CD14-positive monocyte (primary cell): ENCODE data around the gene MED12L. TPM values are rescaled to one million over a fixed set of nuclear protein-coding genes. Genes with fewer than 3 reads are reported as not detected.
A peak's percentile ranks its signal among the peaks of the same experiment; 100 is the strongest.

ENCODE experiments used
- DNase-seq, 3 donors: peaks; one replicate each; pipeline ENCODE4 v3.0.0-alpha.2; 2011 to 2022
- H2AFZ ChIP-seq: 2 replicates; pipeline ENCODE4 v1.6.0; 2012; ENCODE audit warnings: mild to moderate bottlenecking, low read depth, low read length, inconsistent platforms; ENCODE audit not compliant: insufficient read depth, poor library complexity, severe bottlenecking
- H3K27ac ChIP-seq, 2 donors: 1 replicate in 1 of 2; 2 replicates in 1 of 2; pipeline ENCODE4 v1.5.1; 2012 to 2013; ENCODE audit warnings: low read length in 2 of 2, control low read depth in 1 of 2, inconsistent platforms in 1 of 2, low read depth in 1 of 2, mild to moderate bottlenecking in 1 of 2
- H3K27me3 ChIP-seq, 2 donors: one replicate each; pipeline versions ENCODE4 v1.6.0 to v1.6.1; 2011 to 2013; ENCODE audit warnings: low read length in 2 of 2; ENCODE audit not compliant: control insufficient read depth in 2 of 2, insufficient read depth in 2 of 2
- H3K36me3 ChIP-seq, 2 donors: replicated peaks in 1 of 2; 1 replicate in 1 of 2; 2 replicates in 1 of 2; pipeline versions ENCODE4 v1.5.1 to v1.6.1; 2012 to 2013; ENCODE audit warnings: low read length in 2 of 2, control low read depth in 1 of 2, inconsistent platforms in 1 of 2, mild to moderate bottlenecking in 1 of 2; ENCODE audit not compliant: insufficient read depth in 2 of 2, control insufficient read depth in 1 of 2
- H3K4me1 ChIP-seq, 2 donors: 1 replicate in 1 of 2; 2 replicates in 1 of 2; pipeline versions ENCODE4 v1.5.1 to v1.6.1; 2012 to 2013; ENCODE audit warnings: low read length in 2 of 2, control low read depth in 1 of 2, inconsistent platforms in 1 of 2, mild to moderate bottlenecking in 1 of 2, moderate library complexity in 1 of 2; ENCODE audit not compliant: insufficient read depth in 2 of 2, control insufficient read depth in 1 of 2
- H3K4me2 ChIP-seq: replicated peaks from 2 replicates; pipeline ENCODE3; 2012; ENCODE audit warnings: low read length, moderate library complexity, mild to moderate bottlenecking; ENCODE audit not compliant: poor library complexity, severe bottlenecking; ENCODE audit errors: extremely low read depth
- H3K4me3 ChIP-seq, 3 experiments: fragments of 200-600 bp in 1 of 3; sonication (generic) in 1 of 3; replicated peaks in 1 of 3; 1 replicate in 2 of 3; 2 replicates in 1 of 3; pipeline ENCODE4 v1.5.1; 2011 to 2013; ENCODE audit warnings: low read length in 3 of 3, mild to moderate bottlenecking in 3 of 3, control low read depth in 2 of 3, low read depth in 2 of 3, inconsistent platforms in 1 of 3, moderate library complexity in 1 of 3
- H3K79me2 ChIP-seq: 2 replicates; pipeline ENCODE4 v1.6.0; 2012; ENCODE audit warnings: mild to moderate bottlenecking, control low read depth, inconsistent platforms, low read length, moderate library complexity; ENCODE audit not compliant: insufficient read depth
- H3K9ac ChIP-seq: 2 replicates; pipeline ENCODE4 v1.6.0; 2017; ENCODE audit warnings: low read length, mild to moderate bottlenecking; ENCODE audit not compliant: insufficient read depth, poor library complexity, severe bottlenecking
- H3K9me3 ChIP-seq, 2 donors: replicated peaks in 1 of 2; 1 replicate in 1 of 2; 2 replicates in 1 of 2; pipeline versions ENCODE4 v1.5.1 to v1.6.1; 2012 to 2013; ENCODE audit warnings: low read length in 2 of 2, control low read depth in 1 of 2; ENCODE audit not compliant: control insufficient read depth in 1 of 2, insufficient read depth in 1 of 2
- H4K20me1 ChIP-seq: 2 replicates; pipeline ENCODE4 v1.6.0; 2012; ENCODE audit warnings: mild to moderate bottlenecking, low read length, control low read depth, moderate library complexity; ENCODE audit not compliant: insufficient read depth
- H3K27ac Mint-ChIP-seq, 7 donors: one replicate each; pipeline ENCODE4 v1.8.0; 2020; ENCODE audit warnings: mild to moderate bottlenecking in 7 of 7, mixed read lengths in 7 of 7, moderate library complexity in 6 of 7, inconsistent platforms in 2 of 7
- H3K27me3 Mint-ChIP-seq, 3 donors: one replicate each; pipeline ENCODE4 v1.8.0; 2021 to 2022; ENCODE audit warnings: low read depth in 3 of 3, mild to moderate bottlenecking in 3 of 3, mixed read lengths in 3 of 3, moderate library complexity in 3 of 3, inconsistent platforms in 1 of 3
- H3K36me3 Mint-ChIP-seq, 2 donors: one replicate each; pipeline ENCODE4 v1.8.0; 2020; ENCODE audit warnings: mixed read lengths in 2 of 2, inconsistent platforms in 1 of 2, mild to moderate bottlenecking in 1 of 2
- H3K4me1 Mint-ChIP-seq: one replicate; pipeline ENCODE4 v1.8.0; 2020; ENCODE audit warnings: mild to moderate bottlenecking, mixed read lengths
- H3K4me3 Mint-ChIP-seq, 2 donors: one replicate each; pipeline ENCODE4 v1.8.0; 2020; ENCODE audit warnings: mild to moderate bottlenecking in 2 of 2, mixed read lengths in 2 of 2, moderate library complexity in 1 of 2
- H3K9me3 Mint-ChIP-seq, 7 donors: one replicate each; pipeline ENCODE4 v1.8.0; 2020 to 2022; ENCODE audit warnings: mixed read lengths in 7 of 7, mild to moderate bottlenecking in 6 of 7, moderate library complexity in 6 of 7, inconsistent platforms in 2 of 7
- CTCF ChIP-seq: fragments of 200-600 bp; IDR thresholded peaks from one replicate; pipeline ENCODE4 v1.8.0; 2022; ENCODE audit warnings: antibody characterized with exemption, mild to moderate bottlenecking
- WGBS: methylation state at CpG from one replicate; pipeline ENCODE4 v1.1.5; 2013; ENCODE audit warnings: missing lambda C conversion rate; ENCODE audit not compliant: insufficient coverage; 5-methylcytosine and 5-hydroxymethylcytosine counted together
- intact Hi-C, 2 donors: fragments of 100-400 bp; cut with micrococcal nuclease; formaldehyde crosslinking; loops; one replicate each; pipeline versions ENCODE4 v1.15.0 to v1.15.1; 2023
- polyA plus RNA-seq, 3 donors: library from polyadenylated mRNA; depleted of rRNA in 1 of 3; unstranded in 2 of 3; stranded (reverse) in 1 of 3; fragments of 300-500 nt in 2 of 3; fragments of >200 nt in 1 of 3; fragmentation: Illumina TruSeq in 2 of 3; gene quantifications; 1 replicate in 2 of 3; 2 replicates in 1 of 3; pipeline ENCODE4 v1.2.3, GENCODE V29; 2012 to 2021

The MED12L gene
- polyA plus RNA-seq, 3 donors: 0.12 to 0.29 TPM; not detected in 1

GRCh38 chr3:151345859-151346258 is 260.4 kb downstream of the MED12L start:
- TF ChIP-seq CTCF: no peak
- no peaks in the 10 kb centered on the region for H4K20me1 ChIP-seq
- no peaks in the 10 kb centered on the region for H3K36me3 ChIP-seq
- DNase-seq: peak in 2 of 3 donors; percentile 32
- H3K27me3 ChIP-seq: no peaks in the 10 kb centered on the region
- H3K36me3 Mint-ChIP-seq: no peaks in the 10 kb centered on the region
- peak overlapping the region; percentile 4 for H2AFZ ChIP-seq
- peak overlapping the region; percentile 68 to 82 for H3K27ac ChIP-seq
- no peaks in the 10 kb centered on the region for H3K27me3 Mint-ChIP-seq
- no peaks in the 10 kb centered on the region for H3K9me3 ChIP-seq
- H3K4me1 ChIP-seq: peaks cover 58 to 63% of the 10 kb centered on the region in 2 donors
- H3K4me2 ChIP-seq: peak overlapping the region; percentile 79
- H3K4me3 Mint-ChIP-seq: peak overlapping the region; percentile 64 to 89
- H3K4me1 Mint-ChIP-seq: peaks cover 53% of the 10 kb centered on the region
- H3K4me3 ChIP-seq: peak overlapping the region; percentile 40 to 71 (median 65)
- peaks cover 4% of the 10 kb centered on the region for H3K79me2 ChIP-seq
- no CpG with 5 or more reads among the region's 2 CpGs for WGBS
- H3K9me3 Mint-ChIP-seq: no peaks in the 10 kb centered on the region
- H3K9ac ChIP-seq: peak overlapping the region; percentile 39
- peak overlapping the region; percentile 93 to 98 (median 96) for H3K27ac Mint-ChIP-seq
- intact Hi-C loops: loop anchor here in 1 of 2 donors (5.0 kb wide), 1 partner anchor 41 kb away; no protein-coding TSS in a partner anchor

GRCh38 chr3:151346292-151346691 is 260.8 kb downstream of the MED12L start:
- H3K27ac ChIP-seq: peak overlapping the region; percentile 68 to 82
- H3K27me3 ChIP-seq: no peaks in the 10 kb centered on the region
- intact Hi-C loops: loop anchor here in 1 of 2 donors (5.0 kb wide), 1 partner anchor 41 kb away; no protein-coding TSS in a partner anchor
- H3K27me3 Mint-ChIP-seq: no peaks in the 10 kb centered on the region
- no peaks in the 10 kb centered on the region for H3K9me3 Mint-ChIP-seq
- no peak for TF ChIP-seq CTCF
- DNase-seq: peak; percentile 79 to 85 (median 84)
- peak overlapping the region; percentile 40 to 71 (median 65) for H3K4me3 ChIP-seq
- peak overlapping the region; percentile 39 for H3K9ac ChIP-seq
- 0% methylated on average over 2 of the region's 3 CpGs for WGBS
- no peaks in the 10 kb centered on the region for H3K36me3 Mint-ChIP-seq
- H3K79me2 ChIP-seq: peaks cover 4% of the 10 kb centered on the region
- peak overlapping the region; percentile 93 to 98 (median 96) for H3K27ac Mint-ChIP-seq
- no peaks in the 10 kb centered on the region for H3K36me3 ChIP-seq
- H3K4me3 Mint-ChIP-seq: peak overlapping the region; percentile 64 to 89
- H2AFZ ChIP-seq: peak overlapping the region; percentile 4
- H4K20me1 ChIP-seq: no peaks in the 10 kb centered on the region
- no peaks in the 10 kb centered on the region for H3K9me3 ChIP-seq
- H3K4me1 ChIP-seq: peaks cover 61 to 67% of the 10 kb centered on the region in 2 donors
- H3K4me2 ChIP-seq: peak overlapping the region; percentile 79
- H3K4me1 Mint-ChIP-seq: peaks cover 54% of the 10 kb centered on the region
